Stromal cell of bone marrow (primary cell): Measurements from ENCODE around the gene KCNIP3.

Experiments
- DNase-seq: peaks from one replicate; pipeline ENCODE4 v3.0.0-alpha.2; 2012; ENCODE audit warnings: low read depth

The KCNIP3 gene

GRCh38 chr2:95274291-95275150, 22.6 kb upstream of the KCNIP3 start, which contains the start of gene PROM2:
PROM2 (plus strand) TSS chr2:95274449; CDS start chr2:95274586, 137 bp downstream.
- no peak for DNase-seq

- DNase-seq: no peak
Measured at GRCh38 chr2:95275151-95275515, 22.0 kb upstream of the KCNIP3 start.

GRCh38 chr2:95275601-95276243, 21.4 kb upstream of the KCNIP3 start:
- no peak for DNase-seq

- DNase-seq: no peak
Measured at GRCh38 chr2:95276244-95276887, 20.8 kb upstream of the KCNIP3 start.

- no peak for DNase-seq
Measured at GRCh38 chr2:95276888-95277245, 20.3 kb upstream of the KCNIP3 start.

- DNase-seq: no peak
Measured at GRCh38 chr2:95277246-95277906, 19.8 kb upstream of the KCNIP3 start.

- DNase-seq: no peak
Measured at GRCh38 chr2:95278051-95278471, 19.1 kb upstream of the KCNIP3 start.

- DNase-seq: no peak
Measured at GRCh38 chr2:95278637-95279225, 18.4 kb upstream of the KCNIP3 start.

GRCh38 chr2:95279435-95280035, 17.6 kb upstream of the KCNIP3 start:
- DNase-seq: no peak

- no peak for DNase-seq
Measured at GRCh38 chr2:95281071-95281470, 16.1 kb upstream of the KCNIP3 start.

GRCh38 chr2:95281786-95282185, 15.4 kb upstream of the KCNIP3 start:
- DNase-seq: no peak

GRCh38 chr2:95282458-95282857, 14.7 kb upstream of the KCNIP3 start:
- no peak for DNase-seq

GRCh38 chr2:95283562-95283961, 13.6 kb upstream of the KCNIP3 start:
- no peak for DNase-seq

GRCh38 chr2:95284886-95285541, 12.1 kb upstream of the KCNIP3 start:
- no peak for DNase-seq

- DNase-seq: no peak
Measured at GRCh38 chr2:95285542-95285932, 11.6 kb upstream of the KCNIP3 start.

- DNase-seq: no peak
Measured at GRCh38 chr2:95287336-95287735, 9.8 kb upstream of the KCNIP3 start.

- DNase-seq: no peak
Measured at GRCh38 chr2:95287806-95288205, 9.3 kb upstream of the KCNIP3 start.

- DNase-seq: no peak
Measured at GRCh38 chr2:95289253-95289652, 7.9 kb upstream of the KCNIP3 start.

- DNase-seq: no peak
Measured at GRCh38 chr2:95291222-95291621, 5.9 kb upstream of the KCNIP3 start.

GRCh38 chr2:95292623-95293260, 4.4 kb upstream of the KCNIP3 start:
- no peak for DNase-seq
